ENCODE results near the gene TNIK. TPM values are rescaled to one million over a fixed set of nuclear protein-coding genes. Genes with fewer than 3 reads are reported as not detected.

TNIK gene
- total RNA-seq, 1 experiment from 2014 or later = 5.8 TPM

GRCh38 chr3:171165983-171166382, 294.2 kb downstream of the TNIK start:
- DNase-seq (ENCODE audit: low read depth) = peak; percentile 23

- DNase-seq (ENCODE audit: low read depth) = no peak
Measured at GRCh38 chr3:171165499-171165921, 294.7 kb downstream of the TNIK start.

- peak; percentile 29 for DNase-seq (ENCODE audit: low read depth)
Measured at GRCh38 chr3:171164067-171164465, 296.1 kb downstream of the TNIK start.

GRCh38 chr3:171163101-171164066, 296.8 kb downstream of the TNIK start:
- peak; percentile 38 for DNase-seq (ENCODE audit: low read depth)

GRCh38 chr3:171160325-171160724, 299.9 kb downstream of the TNIK start:
- no peak for DNase-seq (ENCODE audit: low read depth)

DNA sequence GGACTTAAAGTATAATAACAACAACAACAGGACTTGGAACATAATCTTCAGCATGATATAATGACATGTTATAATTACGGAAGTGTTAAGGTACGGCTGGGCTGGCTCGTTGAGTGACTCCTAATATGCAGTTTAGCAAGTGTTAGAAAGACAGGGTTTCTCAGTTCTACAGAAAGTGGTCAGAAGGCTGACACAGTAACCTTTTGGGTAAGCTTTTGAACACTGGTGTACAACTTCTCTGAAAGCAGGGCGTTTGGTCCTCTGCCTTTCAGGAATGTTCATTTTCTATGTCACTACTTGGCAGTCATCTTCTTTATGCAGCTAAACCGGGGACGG, 300.4 kb downstream of the TNIK start:
- no peak for DNase-seq (ENCODE audit: low read depth)

DNA sequence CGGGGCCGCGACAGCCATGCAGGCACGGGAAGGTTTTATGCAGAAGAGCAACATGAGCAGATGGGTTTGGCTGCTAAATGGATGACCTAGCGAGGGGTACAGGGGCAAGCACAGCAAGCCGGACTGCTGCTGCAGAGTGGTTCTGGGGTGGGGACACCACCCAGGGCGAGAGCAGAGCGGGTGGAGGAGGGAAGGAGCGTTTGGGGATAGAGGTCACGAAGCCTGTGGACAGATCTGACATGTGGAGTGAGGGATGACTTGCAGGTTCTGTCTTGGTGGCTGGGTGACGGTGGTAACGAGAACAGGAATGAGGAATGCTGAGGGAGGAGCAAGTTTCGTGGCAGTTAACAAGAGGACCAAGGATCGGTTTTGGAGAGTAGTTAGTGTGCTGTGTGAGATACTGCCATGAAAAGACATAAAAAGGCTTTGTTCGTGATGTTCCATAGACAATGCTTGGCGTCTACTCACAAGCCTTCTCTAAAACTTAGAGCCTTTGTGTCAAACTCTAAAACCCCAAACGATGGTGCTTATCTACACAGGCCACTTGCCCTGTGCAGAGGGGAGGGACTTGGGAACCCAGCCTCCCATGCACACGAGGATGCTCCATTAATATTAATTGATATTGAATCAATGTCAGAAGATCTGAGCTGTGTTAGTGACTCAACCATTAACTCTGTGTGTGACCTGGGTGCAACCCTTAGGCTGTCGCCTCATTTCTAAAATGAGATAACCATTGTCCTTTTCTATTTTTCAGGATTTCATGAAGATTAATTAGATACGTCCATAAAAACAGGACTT, 301.0 kb downstream of the TNIK start:
- DNase-seq (ENCODE audit: low read depth) = no peak

DNA sequence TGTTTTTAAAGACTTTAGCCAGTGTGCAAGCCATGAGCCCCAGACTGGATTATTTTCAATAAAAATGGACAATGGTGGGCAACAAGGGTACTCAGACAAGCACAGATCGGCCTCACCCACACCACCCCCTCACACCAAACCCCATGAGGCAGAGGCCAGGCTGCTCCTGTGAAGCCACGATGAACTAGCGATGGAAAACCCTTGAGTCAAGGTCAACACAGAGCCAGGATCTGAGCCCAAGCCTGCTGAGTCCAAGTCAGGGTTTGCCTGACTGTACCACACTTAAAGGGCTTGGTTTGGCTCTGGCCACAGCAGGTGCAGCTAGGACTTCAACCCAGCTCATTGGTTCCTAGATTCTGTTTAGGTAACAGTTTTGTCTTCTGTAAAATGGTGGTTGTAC, 302.2 kb downstream of the TNIK start:
- DNase-seq (ENCODE audit: low read depth) = no peak

DNA sequence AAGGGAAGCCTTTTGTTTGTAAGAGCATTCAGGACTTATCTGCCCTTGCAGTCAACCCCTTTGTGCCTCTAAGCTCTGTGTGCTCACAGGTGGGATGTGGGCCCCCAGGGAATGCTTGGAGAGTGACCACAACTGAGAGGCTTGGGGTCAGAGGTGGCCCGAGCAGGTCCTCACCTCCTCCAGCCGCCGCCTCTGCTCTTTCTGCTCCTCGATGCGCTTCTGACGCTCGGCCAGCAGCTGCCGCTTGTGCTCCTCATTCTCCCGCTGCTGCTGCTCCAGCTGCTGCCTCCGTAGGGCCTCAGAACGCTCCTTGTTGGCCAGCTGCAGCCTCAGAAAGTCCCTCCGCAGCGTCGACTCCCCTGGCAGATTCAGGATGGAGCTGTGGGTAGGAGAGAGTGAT, 302.9 kb downstream of the TNIK start:
- DNase-seq (ENCODE audit: low read depth) = no peak

- no peak for DNase-seq (ENCODE audit: low read depth)
Measured at GRCh38 chr3:171156401-171157010, 303.7 kb downstream of the TNIK start.

DNA sequence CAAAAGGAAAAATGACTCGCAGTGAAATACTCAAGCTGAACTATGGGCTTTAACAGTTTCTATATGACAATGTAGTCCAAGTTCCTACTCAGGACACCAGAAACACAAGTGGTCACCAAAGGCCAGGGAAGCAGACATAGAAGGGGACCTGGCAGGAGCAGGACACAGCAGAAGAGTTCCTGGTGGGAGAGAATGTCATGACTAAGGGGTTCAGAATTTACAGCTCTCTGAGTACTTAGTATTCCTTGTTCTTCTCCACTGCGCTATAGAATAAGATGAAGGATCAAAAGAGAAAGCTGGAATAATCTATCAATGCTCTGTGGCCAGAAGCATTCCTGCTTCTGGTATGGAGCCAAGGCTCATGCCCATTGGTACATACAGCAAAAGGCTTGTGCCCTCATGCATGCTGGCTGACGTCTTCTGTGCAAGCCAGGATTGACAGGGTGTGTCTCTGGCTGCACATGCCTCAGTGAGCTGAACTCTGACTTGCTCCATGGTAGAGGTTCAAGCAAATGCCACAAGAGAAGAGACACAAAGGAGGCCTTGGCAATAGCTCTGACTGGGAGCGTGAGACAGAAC, 305.0 kb downstream of the TNIK start:
- DNase-seq (ENCODE audit: low read depth) = no peak

DNA sequence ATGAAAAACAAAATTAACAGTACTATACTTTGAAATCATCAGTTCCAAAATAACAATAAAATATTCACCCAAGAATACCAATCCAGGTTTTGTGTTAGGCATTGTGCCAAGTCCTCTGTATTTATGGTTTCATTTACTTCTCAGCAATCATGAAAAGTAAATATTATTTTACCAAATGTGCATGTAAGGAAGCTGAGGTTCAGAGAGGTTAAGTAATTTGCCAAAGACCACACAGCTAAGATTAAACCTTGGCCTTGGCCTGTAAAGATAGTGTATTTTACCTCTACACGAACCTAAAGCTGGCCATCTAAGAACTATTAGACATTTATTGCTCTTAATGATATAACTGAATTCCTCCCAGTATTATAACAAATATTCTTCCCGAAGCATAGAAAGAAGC, 309.3 kb downstream of the TNIK start:
- DNase-seq (ENCODE audit: low read depth) = no peak

GRCh38 chr3:171149526-171150116, 310.6 kb downstream of the TNIK start:
- DNase-seq (ENCODE audit: low read depth) = no peak

DNA sequence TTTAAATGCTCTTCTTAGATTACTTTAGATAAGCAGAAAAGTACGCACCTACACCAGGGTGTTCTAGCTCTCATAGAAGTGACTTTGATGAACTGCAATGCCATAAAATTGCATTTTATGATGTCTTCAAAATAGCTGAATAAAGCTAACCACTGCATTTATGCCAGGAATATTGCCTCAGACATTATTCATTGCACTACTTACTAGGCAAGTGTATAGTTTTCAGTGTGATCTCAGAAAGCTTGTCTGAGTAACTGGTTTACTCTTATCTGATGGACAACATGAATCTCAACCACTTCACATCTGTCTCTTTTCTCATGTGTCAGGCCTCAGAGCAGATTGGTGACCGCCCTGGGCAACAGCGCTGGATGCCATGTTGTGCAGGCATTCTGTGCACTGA, 314.4 kb downstream of the TNIK start:
- DNase-seq (ENCODE audit: low read depth) = no peak

GRCh38 chr3:171142985-171143384, 317.2 kb downstream of the TNIK start:
- DNase-seq (ENCODE audit: low read depth) = no peak

DNA sequence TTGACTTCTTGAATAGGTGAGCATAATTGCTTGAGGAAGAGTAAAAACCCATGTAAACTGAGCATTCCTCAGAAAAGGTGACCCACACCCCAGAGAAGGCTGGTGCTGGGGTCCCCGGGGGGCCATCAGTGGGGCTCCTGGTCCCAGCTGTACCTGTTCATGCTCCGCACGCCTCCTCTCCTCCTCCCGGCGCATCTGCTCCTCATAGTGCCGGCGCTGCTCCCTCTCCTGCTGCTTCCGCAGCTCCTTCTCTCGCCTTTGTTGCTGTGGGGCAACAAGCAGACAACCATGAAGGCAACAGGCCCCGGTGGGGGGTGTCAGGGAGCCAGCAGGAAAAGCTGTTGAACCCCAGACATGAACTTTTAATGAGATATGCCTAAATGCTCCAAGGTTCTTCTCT, 320.0 kb downstream of the TNIK start:
- DNase-seq (ENCODE audit: low read depth) = no peak

DNA sequence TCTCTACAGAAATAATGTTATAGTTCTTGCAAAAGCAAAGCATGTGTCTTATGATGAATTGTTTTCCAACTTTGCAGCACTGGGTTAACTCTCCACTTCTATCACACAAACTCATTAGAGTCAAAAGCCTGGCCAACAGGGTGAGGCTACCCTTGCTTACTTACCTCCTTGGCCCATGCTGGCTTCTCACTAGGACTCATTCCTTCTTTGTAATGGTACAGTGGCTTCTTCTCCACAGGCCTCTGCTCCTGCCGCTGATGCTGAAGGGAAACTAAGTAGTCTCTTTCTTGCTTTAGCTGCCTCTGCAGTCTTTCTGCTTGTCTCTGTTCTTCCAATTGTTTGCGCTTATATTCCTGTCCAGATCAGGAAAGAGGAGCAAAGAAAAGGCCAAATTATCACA, 322.2 kb downstream of the TNIK start:
- DNase-seq (ENCODE audit: low read depth) = no peak

GRCh38 chr3:171135549-171135948, 324.7 kb downstream of the TNIK start:
- DNase-seq (ENCODE audit: low read depth) = peak; percentile 47

- peak; percentile 26 for DNase-seq (ENCODE audit: low read depth)
Measured at GRCh38 chr3:171133796-171134569, 326.2 kb downstream of the TNIK start.

DNA sequence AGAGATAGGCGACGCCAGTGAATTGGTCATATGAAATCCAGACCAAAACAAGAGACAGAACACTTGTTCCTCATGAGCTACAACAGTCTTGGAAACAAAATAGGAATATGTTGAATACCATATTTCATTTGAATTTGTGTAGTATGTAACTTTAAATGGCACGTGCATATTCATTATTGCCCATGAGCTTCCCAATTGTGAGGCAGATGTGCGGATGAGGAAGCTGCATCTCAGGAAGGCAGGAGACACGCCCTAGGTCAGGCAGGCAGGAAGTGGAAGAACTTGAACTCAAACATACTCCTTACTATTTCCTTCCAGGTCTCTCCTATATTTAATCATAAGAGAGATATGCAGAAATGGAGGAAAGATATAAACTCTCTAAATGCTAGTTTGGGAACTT, 326.9 kb downstream of the TNIK start:
- no peak for DNase-seq (ENCODE audit: low read depth)

- peak; percentile 84 for DNase-seq (ENCODE audit: low read depth)
Measured at GRCh38 chr3:171132873-171133272, 327.3 kb downstream of the TNIK start.
